HepG2 (cell line): ENCODE data around the gene ARMCX5. TPM values are rescaled to one million over a fixed set of nuclear protein-coding genes. Genes with fewer than 3 reads are reported as not detected.

Source experiments
- ATAC-seq: fragments of 200-7000 bp; cut with Tn5 transposase; 3 replicates; pipeline ENCODE4 v1.9.1; 2020; ENCODE audit warnings: mild to moderate bottlenecking, moderate library complexity
- BruUV-seq: library from RNA; stranded (reverse); fragments of 400-500 nt; replicated peaks from 2 replicates; lab custom pipeline; 2021; lab: Mats Ljungman, UMichigan
- CTCF ChIA-PET: fragments of 300-600 bp; formaldehyde crosslinking; extraction: SDS; loops from one replicate; lab custom pipeline; 2021; ENCODE audit warnings: low total read pairs, inconsistent platforms, low intra/inter-chr PET ratio; lab: Yijun Ruan, JAX
- POLR2A ChIA-PET: fragments of 350-600 bp; sonication (Branson Sonifier 250); formaldehyde crosslinking; loops from one replicate; lab custom pipeline; 2020; ENCODE audit warnings: antibody characterized with exemption, inconsistent platforms; lab: Yijun Ruan, JAX
- DNase-seq: peaks from one replicate; pipeline ENCODE4 v3.0.0-alpha.2; 2015; ENCODE audit warnings: low spot score
- FAIRE-seq: peaks from 3 replicates; lab custom pipeline; 2011; peaks lifted over from hg19 to GRCh38; lab: Jason Lieb, UNC
- H2AFZ ChIP-seq: one replicate; pipeline ENCODE4 v1.6.1; 2011; ENCODE audit warnings: low read length, inconsistent platforms
- H3K27ac ChIP-seq: fragments of 300-600 bp; 3 replicates; pipeline ENCODE4 v1.8.0; 2011; ENCODE audit warnings: mixed run types, mild to moderate bottlenecking, mixed read lengths, low read length, inconsistent platforms; ENCODE audit not compliant: insufficient read depth; ENCODE audit errors: extremely low read length
- H3K27me3 ChIP-seq, 2 experiments: fragments of 200-600 bp in 1 of 2; 2 replicates in 1 of 2; 3 replicates in 1 of 2; pipeline versions ENCODE4 v1.6.0 to v1.8.0; 2011; ENCODE audit warnings: low read length in 2 of 2, mild to moderate bottlenecking in 2 of 2, moderate library complexity in 2 of 2, inconsistent platforms in 1 of 2; ENCODE audit not compliant: insufficient read depth in 2 of 2, control insufficient read depth in 1 of 2
- H3K36me3 ChIP-seq, 2 experiments: fragments of 200-600 bp in 1 of 2; replicated peaks in 1 of 2; 2 replicates in 1 of 2; 3 replicates in 1 of 2; pipeline versions ENCODE4 v1.5.1 to v1.8.0; 2011; ENCODE audit warnings: low read length in 2 of 2, inconsistent platforms in 1 of 2; ENCODE audit not compliant: insufficient read depth in 2 of 2, control insufficient read depth in 1 of 2
- H3K4me1 ChIP-seq: 2 replicates; pipeline ENCODE4 v1.5.1; 2012; ENCODE audit warnings: low read length, inconsistent platforms; ENCODE audit not compliant: insufficient read depth
- H3K4me2 ChIP-seq: 2 replicates; pipeline ENCODE4 v1.6.0; 2011; ENCODE audit warnings: low read depth, low read length, inconsistent platforms
- H3K4me3 ChIP-seq, 3 experiments: fragments of 200-600 bp in 1 of 3; sonication (generic), shearing (Covaris generic) in 1 of 3; replicated peaks in 1 of 3; 2 replicates each; pipeline ENCODE4 v1.5.1; 2011 to 2016; ENCODE audit warnings: low read length in 3 of 3, inconsistent platforms in 2 of 3, low read depth in 2 of 3, mild to moderate bottlenecking in 2 of 3, control low read depth in 1 of 3, mixed read lengths in 1 of 3; ENCODE audit not compliant: insufficient read depth in 1 of 3
- H3K79me2 ChIP-seq: one replicate; pipeline ENCODE4 v1.6.1; 2011; ENCODE audit warnings: low read length, inconsistent platforms; ENCODE audit not compliant: insufficient read depth
- H3K9ac ChIP-seq: 2 replicates; pipeline ENCODE4 v1.6.0; 2011; ENCODE audit warnings: mild to moderate bottlenecking, low read depth, low read length, inconsistent platforms; ENCODE audit not compliant: insufficient read depth
- H3K9me3 ChIP-seq: 2 replicates; pipeline ENCODE4 v1.5.1; 2012; ENCODE audit warnings: mild to moderate bottlenecking, low read length
- H4K20me1 ChIP-seq: 2 replicates; pipeline ENCODE4 v1.6.0; 2011; ENCODE audit warnings: inconsistent platforms, mild to moderate bottlenecking, low read length, moderate library complexity; ENCODE audit not compliant: insufficient read depth
- ADNP ChIP-seq: sonication (generic); formaldehyde crosslinking; IDR thresholded peaks from 2 replicates; pipeline ENCODE4 v1.4.0; 2020; ENCODE audit warnings: missing genetic modification reagents
- ARID3A ChIP-seq: IDR thresholded peaks from 2 replicates; pipeline ENCODE4 v1.6.1; 2012; ENCODE audit warnings: low read depth, low read length, improper control_type of control experiment
- ATF7 ChIP-seq, 2 experiments: fragments of 450-650 bp in 1 of 2; sonication (generic) in 1 of 2; formaldehyde crosslinking in 1 of 2; IDR thresholded peaks; 2 replicates each; pipeline versions ENCODE4 v1.4.0 to v1.6.1; 2016 to 2020; ENCODE audit warnings: antibody characterized with exemption in 1 of 2, mild to moderate bottlenecking in 1 of 2, missing genetic modification reagents in 1 of 2
- CHD2 ChIP-seq: IDR thresholded peaks from 2 replicates; pipeline ENCODE4 v1.6.1; 2011; ENCODE audit warnings: low read depth, low read length, improper control_type of control experiment
- CREBL2 ChIP-seq: sonication (generic); formaldehyde crosslinking; IDR thresholded peaks from 2 replicates; pipeline ENCODE4 v1.8.1; 2023; ENCODE audit warnings: missing genetic modification reagents, mild to moderate bottlenecking, borderline replicate concordance
- GPBP1L1 ChIP-seq: sonication (generic); formaldehyde crosslinking; IDR thresholded peaks from 2 replicates; pipeline ENCODE4 v1.5.0; 2020; ENCODE audit warnings: mild to moderate bottlenecking, missing genetic modification reagents
- KDM6A ChIP-seq: IDR thresholded peaks from 2 replicates; pipeline ENCODE4 v1.6.1; 2016; ENCODE audit warnings: low read depth
- ZNF407 ChIP-seq: sonication (generic); formaldehyde crosslinking; IDR thresholded peaks from one replicate; pipeline ENCODE4 v1.5.1; 2020; ENCODE audit warnings: mild to moderate bottlenecking, missing genetic modification reagents; ENCODE audit errors: not compliant biosample characterization
- ZNF484 ChIP-seq: sonication (generic); formaldehyde crosslinking; IDR thresholded peaks from 2 replicates; pipeline ENCODE4 v1.5.1; 2020; ENCODE audit warnings: mild to moderate bottlenecking, low read depth, missing genetic modification reagents, borderline replicate concordance
- ZNF747 ChIP-seq: sonication (generic); formaldehyde crosslinking; IDR thresholded peaks from 2 replicates; pipeline ENCODE4 v1.8.1; 2023; ENCODE audit warnings: missing genetic modification reagents, mild to moderate bottlenecking, borderline replicate concordance
- WGBS: methylation state at CpG from one replicate; pipeline ENCODE4 v1.1.6; 2017; ENCODE audit warnings: low lambda C conversion rate; 5-methylcytosine and 5-hydroxymethylcytosine counted together
- in situ Hi-C: cut with HindIII; loops from 2 replicates; pipeline ENCODE4 v1.10.0; 2017; ENCODE audit warnings: low pct_unique_long_range_greater_than_20kb; ENCODE audit not compliant: extremely low pct_ligation_motif_present
- intact Hi-C: fragments of 100-400 bp; cut with micrococcal nuclease; formaldehyde crosslinking; loops from one replicate; pipeline ENCODE4 v1.10.0; 2022; ENCODE audit not compliant: unreplicated experiment
- polyA plus RNA-seq, 8 experiments: library from polyadenylated mRNA; depleted of rRNA in 3 of 8; stranded (reverse) in 7 of 8; unstranded in 1 of 8; fragments of >200 nt; fragmentation: Illumina TruSeq in 4 of 8; extraction: Trizol in 4 of 8; gene quantifications; 2 replicates each; pipeline versions ENCODE4 v1.2.1 to v1.2.3, GENCODE V29; 2011 to 2016; ENCODE audit warnings: low read depth in 4 of 8, missing spikeins in 1 of 8, mixed read lengths in 1 of 8; ENCODE audit not compliant: insufficient read depth in 1 of 8
- total RNA-seq, 5 experiments: library from RNA; depleted of rRNA; stranded (reverse); fragments of >200 nt; fragmentation: Illumina TruSeq; extraction: Trizol; gene quantifications; 2 replicates each; pipeline ENCODE4 v1.2.3, GENCODE V29; 2016; ENCODE audit warnings: low read depth in 1 of 5

The ARMCX5 gene
- total and polyA plus RNA-seq, 2 of the 13 experiments (the other 11 are each of a cell fraction or from before 2014, with no cell fraction given) = 9.1 to 14.2 TPM

- no peaks in the 10 kb centered on the region for H3K79me2 ChIP-seq
- no peaks in the 10 kb centered on the region for H3K27me3 ChIP-seq
- no peak for DNase-seq
- in situ Hi-C loops (no loop called here), intact Hi-C loops (no loop called here)
- H3K9me3 ChIP-seq = no peaks in the 10 kb centered on the region
- H3K4me3 ChIP-seq = no peak within 1 kb of the TSS
- no peaks in the 10 kb centered on the region for H4K20me1 ChIP-seq
- POLR2A ChIA-PET = no interaction called here
- no peak within 1 kb of the TSS for H3K4me2 ChIP-seq
- WGBS = 95% methylated on average over 35 of the region's 61 CpGs
- no peaks in the 10 kb centered on the region for H3K36me3 ChIP-seq
- no peak within 1 kb of the TSS for H3K27ac ChIP-seq
- no peak for ATAC-seq
- CTCF ChIA-PET = no interaction called here
- H3K4me1 ChIP-seq = no peaks in the 10 kb centered on the region
- no peak within 1 kb of the TSS for H3K9ac ChIP-seq
- FAIRE-seq = no peak
- no TSS peak for BruUV-seq
- H2AFZ ChIP-seq = no peak within 1 kb of the TSS
- TF ChIP-seq ZNF747 (CRISPR knock-in tag) = no peak
- no peak for TF ChIP-seq CHD2
- no peak for TF ChIP-seq ADNP (CRISPR knock-in tag)
- TF ChIP-seq CREBL2 (CRISPR knock-in tag) = no peak
- TF ChIP-seq KDM6A (CRISPR knock-in tag) = no peak
- no peak for TF ChIP-seq ARID3A
- no peak for TF ChIP-seq ZNF484 (CRISPR knock-in tag)
- TF ChIP-seq ZNF407 (CRISPR knock-in tag) = no peak
- no peak for TF ChIP-seq GPBP1L1 (CRISPR knock-in tag)
- TF ChIP-seq ATF7 (IDR thresholded peaks at IDR 0.05) = no peak
- no peak for TF ChIP-seq ATF7 (CRISPR knock-in tag; IDR thresholded peaks at IDR 0.05)
These were observed 52.1 kb downstream of the ARMCX5 start, which contains the start of gene GPRASP1 for GRCh38 chrX:102651242-102652011. Gene GPRASP1 (plus strand): TSS chrX:102651483. CDS start chrX:102653914, 2,431 bp downstream.
